Hematopoietic multipotent progenitor cell treated with erythropoietin and hydrocortisone succinate and interleukin-3 and kit ligand, for 15 days (in vitro differentiated cells): Measurements from ENCODE around the gene CD38.
"Not testable (repeated sequence)": the region's sequence is repeated elsewhere in the genome, so short reads cannot be mapped to it uniquely, and the experiment has no call there.

Experiments used
- DNase-seq: peaks from one replicate; pipeline ENCODE4 v3.0.0-alpha.2; 2015; ENCODE audit warnings: low spot score

CD38 gene

GRCh38 chr4:15799141-15799540, 21.0 kb downstream of the CD38 start:
- no peak for DNase-seq

- DNase-seq: no peak
Observed at GRCh38 chr4:15799701-15800100, 21.6 kb downstream of the CD38 start.

- DNase-seq: not testable (repeated sequence)
Observed at GRCh38 chr4:15802497-15802896, 24.4 kb downstream of the CD38 start.

- DNase-seq: peak; percentile 11
Observed at GRCh38 chr4:15805583-15806517, 27.7 kb downstream of the CD38 start.

GRCh38 chr4:15809058-15809457, 30.9 kb downstream of the CD38 start:
- DNase-seq: no peak

- no peak for DNase-seq
Observed at GRCh38 chr4:15809466-15809865, 31.3 kb downstream of the CD38 start.

GRCh38 chr4:15811703-15812337, 33.7 kb downstream of the CD38 start:
- no peak for DNase-seq

- no peak for DNase-seq
Observed at GRCh38 chr4:15832523-15833451, 54.7 kb downstream of the CD38 start.

- no peak for DNase-seq
Observed at GRCh38 chr4:15833801-15834200, 55.7 kb downstream of the CD38 start.

GRCh38 chr4:15836362-15836761, 58.2 kb downstream of the CD38 start:
- DNase-seq: no peak

- DNase-seq: no peak
Observed at GRCh38 chr4:15837591-15837990, 59.5 kb downstream of the CD38 start.

- not testable (repeated sequence) for DNase-seq
Observed at GRCh38 chr4:15841194-15841730, 63.1 kb downstream of the CD38 start.

- no peak for DNase-seq
Observed at GRCh38 chr4:15847746-15848145, 69.6 kb downstream of the CD38 start.

- DNase-seq: no peak
Observed at GRCh38 chr4:15848191-15848842, 70.2 kb downstream of the CD38 start.

GRCh38 chr4:15851969-15852368, 73.8 kb downstream of the CD38 start:
- DNase-seq: no peak

GRCh38 chr4:15852524-15852923, 74.4 kb downstream of the CD38 start:
- no peak for DNase-seq

GRCh38 chr4:15853345-15853744, 75.2 kb downstream of the CD38 start:
- no peak for DNase-seq

- DNase-seq: no peak
Observed at GRCh38 chr4:15855804-15856475, 77.8 kb downstream of the CD38 start.

- not testable (repeated sequence) for DNase-seq
Observed at GRCh38 chr4:15861198-15861597, 83.1 kb downstream of the CD38 start.

GRCh38 chr4:15864651-15865566, 86.8 kb downstream of the CD38 start:
- no peak for DNase-seq
